Chondrocyte (in vitro differentiated cells): ENCODE data around the gene NAP1L1. TPM values are rescaled to one million over a fixed set of nuclear protein-coding genes. Genes with fewer than 3 reads are reported as not detected.
A peak's percentile ranks its signal among the peaks of the same experiment; 100 is the strongest.

Experiments used
- DNase-seq: peaks from one replicate; pipeline ENCODE4 v3.0.0; 2021; ENCODE audit warnings: mixed read lengths, low spot score
- H3K27ac Mint-ChIP-seq: one replicate; pipeline ENCODE4 v1.8.0; 2021; ENCODE audit warnings: mild to moderate bottlenecking, moderate library complexity, mixed read lengths; ENCODE audit not compliant: unreplicated experiment
- H3K27me3 Mint-ChIP-seq: 2 replicates; pipeline ENCODE4 v1.8.0; 2021; ENCODE audit warnings: low read depth, mixed read lengths
- H3K36me3 Mint-ChIP-seq: 2 replicates; pipeline ENCODE4 v1.8.0; 2021; ENCODE audit warnings: low read depth, mixed read lengths
- H3K4me1 Mint-ChIP-seq: 2 replicates; pipeline ENCODE4 v1.8.0; 2021; ENCODE audit warnings: low read depth, mild to moderate bottlenecking, mixed read lengths
- H3K4me3 Mint-ChIP-seq: one replicate; pipeline ENCODE4 v1.8.0; 2021; ENCODE audit warnings: mild to moderate bottlenecking, moderate library complexity, mixed read lengths; ENCODE audit not compliant: unreplicated experiment
- H3K9me3 Mint-ChIP-seq: 2 replicates; pipeline ENCODE4 v1.8.0; 2021; ENCODE audit warnings: low read depth, mixed read lengths
- total RNA-seq: library from RNA; stranded (reverse); gene quantifications from 3 replicates; pipeline ENCODE4 v1.2.1, GENCODE V29; 2021
- TF ChIP-seq, protein P1 (sequence below): fragments of 200-600 bp; sonication (generic); IDR thresholded peaks from 2 replicates; pipeline ENCODE4 v1.5.0; 2021; ENCODE audit warnings: antibody characterized with exemption, mild to moderate bottlenecking, moderate library complexity

NAP1L1 gene
- total RNA-seq, 1 donor from 2014 or later: 386 TPM

- peak overlapping the region; percentile 94 for H3K4me3 Mint-ChIP-seq
- DNase-seq: no peak
- H3K27ac Mint-ChIP-seq: peak overlapping the region; percentile 97
- H3K9me3 Mint-ChIP-seq: no peaks in the 10 kb centered on the region
- TF ChIP-seq, protein P1, sequence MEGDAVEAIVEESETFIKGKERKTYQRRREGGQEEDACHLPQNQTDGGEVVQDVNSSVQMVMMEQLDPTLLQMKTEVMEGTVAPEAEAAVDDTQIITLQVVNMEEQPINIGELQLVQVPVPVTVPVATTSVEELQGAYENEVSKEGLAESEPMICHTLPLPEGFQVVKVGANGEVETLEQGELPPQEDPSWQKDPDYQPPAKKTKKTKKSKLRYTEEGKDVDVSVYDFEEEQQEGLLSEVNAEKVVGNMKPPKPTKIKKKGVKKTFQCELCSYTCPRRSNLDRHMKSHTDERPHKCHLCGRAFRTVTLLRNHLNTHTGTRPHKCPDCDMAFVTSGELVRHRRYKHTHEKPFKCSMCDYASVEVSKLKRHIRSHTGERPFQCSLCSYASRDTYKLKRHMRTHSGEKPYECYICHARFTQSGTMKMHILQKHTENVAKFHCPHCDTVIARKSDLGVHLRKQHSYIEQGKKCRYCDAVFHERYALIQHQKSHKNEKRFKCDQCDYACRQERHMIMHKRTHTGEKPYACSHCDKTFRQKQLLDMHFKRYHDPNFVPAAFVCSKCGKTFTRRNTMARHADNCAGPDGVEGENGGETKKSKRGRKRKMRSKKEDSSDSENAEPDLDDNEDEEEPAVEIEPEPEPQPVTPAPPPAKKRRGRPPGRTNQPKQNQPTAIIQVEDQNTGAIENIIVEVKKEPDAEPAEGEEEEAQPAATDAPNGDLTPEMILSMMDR: no peak
- peaks cover 1% of the 10 kb centered on the region for H3K36me3 Mint-ChIP-seq
- no peaks in the 10 kb centered on the region for H3K27me3 Mint-ChIP-seq
- peaks cover 48% of the 10 kb centered on the region for H3K4me1 Mint-ChIP-seq
Observed at GRCh38 chr12:76032043-76032981, 52.2 kb downstream of the NAP1L1 start.

GRCh38 chr12:76031414-76032042 lies 53.0 kb downstream of the NAP1L1 start, which contains the start of gene PHLDA1:
Gene PHLDA1 (minus strand): TSS chr12:76031776.
- peaks cover 53% of the 10 kb centered on the region for H3K4me1 Mint-ChIP-seq
- H3K27ac Mint-ChIP-seq: peak within 1 kb of the TSS; percentile 97
- H3K9me3 Mint-ChIP-seq: no peaks in the 10 kb centered on the region
- H3K27me3 Mint-ChIP-seq: no peaks in the 10 kb centered on the region
- H3K36me3 Mint-ChIP-seq: peaks cover 1% of the 10 kb centered on the region
- TF ChIP-seq, protein P1: peak; percentile 81
- H3K4me3 Mint-ChIP-seq: peak within 1 kb of the TSS; percentile 94
- peak; percentile 95 for DNase-seq

DNA sequence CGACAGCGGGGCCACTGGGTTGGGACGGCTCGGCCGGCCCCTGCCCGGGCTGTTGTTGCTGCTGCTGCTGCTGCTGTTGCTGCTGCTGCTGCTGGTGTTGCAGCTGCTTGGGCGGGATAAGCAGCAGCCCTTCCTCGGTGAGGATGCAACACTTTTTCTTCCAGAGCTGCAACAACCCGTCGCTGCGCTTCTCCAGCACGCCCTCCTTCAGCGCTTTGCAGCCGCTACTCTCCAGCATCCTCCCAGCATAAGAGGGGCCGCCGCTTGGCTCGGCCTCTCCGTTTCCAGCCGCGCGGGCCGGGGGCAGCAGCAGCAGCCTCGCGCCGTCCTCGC lies 53.4 kb downstream of the NAP1L1 start:
- Mint-ChIP-seq H3K9me3 (no peaks in the 10 kb centered on the region), H3K4me3 (peak overlapping the region; percentile 94), H3K36me3 (peaks cover 1% of the 10 kb centered on the region), H3K27ac (peak overlapping the region; percentile 90), H3K27me3 (no peaks in the 10 kb centered on the region), H3K4me1 (peaks cover 56% of the 10 kb centered on the region)
- DNase-seq: no peak
- TF ChIP-seq, protein P1: no peak

GRCh38 chr12:76030341-76031080 lies 54.0 kb downstream of the NAP1L1 start:
- no peak for DNase-seq

More at GRCh38 chr12:76030341-76031080, 54.0 kb downstream of the NAP1L1 start:
- no peaks in the 10 kb centered on the region for H3K27me3 Mint-ChIP-seq
- TF ChIP-seq, protein P1: no peak
- peak overlapping the region; percentile 90 for H3K27ac Mint-ChIP-seq
- peaks cover 1% of the 10 kb centered on the region for H3K36me3 Mint-ChIP-seq
- peak overlapping the region; percentile 94 for H3K4me3 Mint-ChIP-seq
- no peaks in the 10 kb centered on the region for H3K9me3 Mint-ChIP-seq
- H3K4me1 Mint-ChIP-seq: peaks cover 61% of the 10 kb centered on the region
